GM19193 (cell line): ENCODE results near the gene KIF26B.

ENCODE experiments used
- POLR2A ChIP-seq: IDR thresholded peaks from 4 replicates; pipeline ENCODE4 v1.6.1; 2011; ENCODE audit not compliant: insufficient read depth, insufficient read length; ENCODE audit errors: extremely low read depth

The KIF26B gene

DNA sequence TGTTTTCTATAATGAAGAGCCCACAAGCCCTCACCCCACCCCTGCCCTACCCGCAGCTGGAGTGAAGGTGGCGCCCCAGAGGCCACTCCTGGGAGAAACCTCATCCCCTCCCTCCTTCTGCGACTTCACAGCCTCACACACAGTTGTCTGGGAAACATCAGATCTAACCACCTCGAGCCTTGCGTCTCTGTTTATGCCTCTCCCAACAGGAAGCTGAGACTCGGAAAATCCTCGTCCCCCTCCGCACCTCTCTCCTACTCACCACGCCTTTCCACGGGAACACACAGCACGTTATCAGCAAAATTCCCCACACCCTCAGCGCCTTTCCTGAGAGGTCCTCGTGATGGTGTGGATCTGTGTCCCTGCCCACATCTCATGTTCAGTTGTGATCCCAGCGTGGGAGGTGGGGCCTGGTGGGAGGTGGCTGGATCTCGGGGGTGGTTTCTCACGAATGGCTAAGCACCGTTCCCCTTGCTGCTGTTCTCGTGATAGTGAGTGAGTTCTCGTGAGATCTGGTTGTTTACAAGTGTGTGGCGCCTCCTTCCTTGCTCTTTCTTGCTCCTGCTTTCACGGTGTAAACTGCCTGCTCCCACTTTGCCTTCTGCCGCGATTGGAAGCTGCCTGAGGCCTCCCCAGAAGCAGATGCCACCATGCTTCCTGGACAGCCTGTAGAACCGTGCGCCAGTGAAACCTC lies 190.6 kb downstream of the KIF26B start:
- no peak for TF ChIP-seq POLR2A

DNA sequence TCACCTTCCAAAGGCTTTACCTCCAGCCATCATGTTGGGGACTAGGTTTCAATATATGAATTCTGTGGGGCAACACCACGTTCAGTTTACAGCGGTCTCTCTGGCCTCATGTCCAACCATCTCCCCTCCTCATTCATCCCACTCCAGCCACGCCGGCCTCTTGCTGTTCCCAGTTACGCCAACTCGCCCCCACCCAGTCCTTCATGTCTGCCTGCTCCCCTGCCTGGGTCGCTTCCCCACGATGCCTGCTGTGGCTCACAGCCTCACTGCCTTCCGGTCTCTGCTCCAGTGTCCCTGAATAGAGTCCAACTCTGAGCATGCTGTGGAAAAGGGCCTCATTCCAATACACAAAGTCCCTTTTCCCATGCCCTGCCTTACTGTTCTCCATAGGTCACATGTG lies 193.8 kb downstream of the KIF26B start:
- no peak for TF ChIP-seq POLR2A

DNA sequence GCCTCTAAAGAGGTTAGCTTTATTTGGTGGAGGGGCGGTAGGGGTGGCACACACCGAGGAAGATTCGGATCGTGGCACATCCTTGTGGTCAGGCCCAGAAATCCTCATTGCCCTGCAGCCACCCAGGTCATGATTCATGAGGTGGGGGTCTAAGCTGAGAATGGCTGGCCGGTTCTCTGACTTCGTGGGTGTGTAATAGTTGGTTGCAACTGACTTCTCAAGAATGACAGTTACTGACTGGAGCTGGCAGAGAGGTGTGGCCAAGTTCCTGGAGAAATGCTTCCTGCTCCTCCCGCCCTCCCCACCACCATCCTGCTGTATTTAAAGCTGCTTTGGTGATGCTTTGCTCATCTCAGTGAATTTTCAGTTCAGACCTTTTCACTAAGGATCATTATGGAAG lies 198.6 kb downstream of the KIF26B start:
- no peak for TF ChIP-seq POLR2A

DNA sequence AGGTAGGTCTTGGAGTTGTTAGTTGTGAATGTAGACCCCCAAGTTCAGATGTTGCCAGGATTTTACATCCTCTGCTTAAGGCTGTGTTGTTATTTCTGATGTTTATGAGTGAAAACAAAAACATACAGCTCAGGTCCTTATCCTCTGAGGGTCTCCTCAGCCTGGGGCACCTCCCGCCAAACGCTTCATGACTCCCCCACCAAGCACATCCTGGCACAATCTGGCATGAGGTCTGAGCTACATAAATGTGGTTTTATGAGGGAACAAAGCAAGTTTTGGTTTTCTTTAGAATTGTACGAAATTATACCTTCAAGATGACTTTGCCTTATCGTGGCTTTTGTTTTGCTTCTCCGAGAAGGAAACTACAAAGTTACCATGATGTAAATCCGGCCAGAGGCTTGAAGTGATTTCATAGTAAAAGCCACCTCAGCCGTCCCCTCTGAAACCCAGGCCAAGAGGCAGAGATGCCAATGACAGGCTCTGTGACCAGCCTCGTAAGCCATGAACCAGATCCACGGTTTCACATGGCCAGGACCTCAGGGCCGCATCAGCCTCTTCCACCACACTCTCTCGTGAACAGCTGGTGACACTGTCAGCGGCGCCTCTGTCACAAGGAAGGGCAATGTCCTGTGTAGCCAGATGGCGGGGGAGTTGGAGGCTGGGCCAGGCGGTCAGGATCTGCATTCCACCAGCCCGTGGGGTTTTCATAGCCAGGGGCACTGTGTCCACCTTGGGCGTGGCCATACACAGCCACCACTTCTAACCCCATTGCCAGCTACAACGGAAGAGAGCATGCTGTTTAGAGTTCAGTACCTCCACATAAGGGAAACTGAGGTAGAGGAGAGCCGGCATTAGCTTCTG lies 199.4 kb downstream of the KIF26B start:
- TF ChIP-seq POLR2A = no peak

DNA sequence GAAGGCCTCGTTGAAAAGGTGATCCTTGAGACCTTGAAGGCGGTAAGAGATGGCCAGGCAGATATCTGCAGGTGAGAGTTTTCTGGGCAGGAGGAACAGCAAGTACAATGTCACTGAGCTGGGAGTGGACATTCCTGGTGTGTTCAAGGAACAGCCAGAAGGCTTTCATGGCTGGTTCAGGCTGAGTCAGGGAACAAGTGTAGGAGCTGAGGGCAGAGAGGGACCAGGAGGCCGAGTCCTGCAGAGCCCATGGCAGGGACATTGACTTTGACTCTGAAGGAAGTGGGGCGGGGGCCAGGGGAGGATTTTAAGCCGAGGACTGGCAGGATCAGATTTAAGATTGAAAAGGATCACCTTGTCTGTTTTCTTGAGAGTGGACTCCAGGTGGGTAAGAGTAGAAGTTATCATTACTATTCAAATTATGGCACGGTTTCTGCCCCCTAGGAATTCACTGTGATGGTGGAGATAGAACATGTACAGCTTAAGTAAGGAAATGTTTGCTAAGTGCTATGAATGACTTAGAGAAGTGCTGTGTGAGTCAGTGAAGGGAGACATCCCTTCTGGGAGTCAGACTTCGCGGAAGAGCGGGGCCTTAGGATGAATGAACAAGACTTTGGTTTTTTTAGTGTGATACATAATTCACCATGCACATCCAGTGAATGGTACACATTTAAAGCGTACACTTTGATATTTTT lies 202.3 kb downstream of the KIF26B start:
- TF ChIP-seq POLR2A = no peak

DNA sequence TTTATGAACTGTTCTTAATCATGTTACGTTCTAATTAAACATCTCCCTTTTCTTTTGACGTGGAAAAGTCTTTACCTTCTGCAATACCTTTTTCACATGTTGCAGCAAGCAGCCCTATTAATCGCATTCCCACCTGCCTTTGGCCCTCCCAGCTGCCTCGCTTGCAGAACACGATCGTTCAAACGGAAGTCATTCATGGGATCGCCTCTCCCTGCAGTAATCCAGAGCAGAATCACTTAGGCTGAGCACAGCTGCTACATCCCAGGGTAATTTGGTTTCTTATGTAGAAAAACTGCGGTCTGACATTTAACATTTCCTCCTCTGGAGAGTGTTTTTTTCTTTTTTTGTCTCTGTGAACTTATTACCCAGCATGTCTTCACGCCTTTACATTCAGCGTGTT lies 206.3 kb downstream of the KIF26B start:
- TF ChIP-seq POLR2A = no peak

DNA sequence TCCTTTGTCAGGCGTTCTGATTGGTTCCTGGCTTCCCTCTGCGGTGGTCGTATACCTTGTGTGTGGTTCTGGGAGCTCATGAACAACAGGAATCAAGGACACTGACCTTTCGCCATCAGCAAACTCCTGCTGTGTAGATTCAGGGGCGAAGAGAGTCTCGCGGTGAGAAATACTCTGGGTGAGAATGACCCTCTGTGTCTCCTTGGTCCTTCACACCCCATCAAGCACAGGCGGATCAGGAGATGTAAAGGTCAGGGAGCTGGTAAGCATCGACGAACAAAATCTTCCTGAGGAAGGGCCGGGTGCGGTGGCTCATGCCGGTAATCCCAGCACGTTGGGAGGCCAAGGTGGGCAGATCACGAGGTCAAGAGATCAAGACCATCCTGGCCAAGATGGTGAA lies 207.2 kb downstream of the KIF26B start:
- TF ChIP-seq POLR2A = no peak

DNA sequence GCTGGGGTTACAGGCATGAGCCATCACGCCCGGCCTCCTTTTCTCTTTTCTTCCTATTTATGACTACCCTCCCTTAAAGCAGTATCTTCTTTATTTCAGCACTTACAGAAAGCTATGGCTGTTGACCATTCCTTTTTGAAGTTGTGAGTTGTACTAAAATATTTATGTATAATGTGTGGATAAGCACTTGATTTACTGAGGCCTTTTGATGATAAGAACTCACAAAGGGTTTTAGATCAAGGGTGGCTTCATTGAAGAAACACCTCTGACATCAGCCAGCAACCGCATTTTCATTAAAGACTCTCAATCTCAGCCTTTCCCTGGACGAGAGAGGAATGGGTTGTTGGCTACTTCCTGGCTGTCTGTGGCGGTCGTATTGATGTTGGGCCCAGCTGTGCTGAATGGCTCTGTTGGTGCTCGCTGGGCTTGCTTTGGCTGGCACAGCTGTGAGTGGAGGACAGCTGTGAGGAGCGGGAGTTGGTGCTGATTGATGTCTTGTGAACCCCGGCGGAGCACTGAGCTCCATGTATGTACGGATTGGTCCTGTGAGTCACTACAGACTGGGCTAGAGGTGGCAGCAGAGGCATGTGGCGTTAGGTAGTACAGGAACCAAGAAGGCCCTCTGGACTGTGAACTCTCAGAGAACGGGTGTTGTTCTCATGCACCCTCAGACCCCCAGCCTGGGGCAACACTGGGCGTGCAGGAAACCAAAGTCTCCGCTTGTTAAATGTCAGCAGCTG lies 208.8 kb downstream of the KIF26B start:
- TF ChIP-seq POLR2A = no peak

DNA sequence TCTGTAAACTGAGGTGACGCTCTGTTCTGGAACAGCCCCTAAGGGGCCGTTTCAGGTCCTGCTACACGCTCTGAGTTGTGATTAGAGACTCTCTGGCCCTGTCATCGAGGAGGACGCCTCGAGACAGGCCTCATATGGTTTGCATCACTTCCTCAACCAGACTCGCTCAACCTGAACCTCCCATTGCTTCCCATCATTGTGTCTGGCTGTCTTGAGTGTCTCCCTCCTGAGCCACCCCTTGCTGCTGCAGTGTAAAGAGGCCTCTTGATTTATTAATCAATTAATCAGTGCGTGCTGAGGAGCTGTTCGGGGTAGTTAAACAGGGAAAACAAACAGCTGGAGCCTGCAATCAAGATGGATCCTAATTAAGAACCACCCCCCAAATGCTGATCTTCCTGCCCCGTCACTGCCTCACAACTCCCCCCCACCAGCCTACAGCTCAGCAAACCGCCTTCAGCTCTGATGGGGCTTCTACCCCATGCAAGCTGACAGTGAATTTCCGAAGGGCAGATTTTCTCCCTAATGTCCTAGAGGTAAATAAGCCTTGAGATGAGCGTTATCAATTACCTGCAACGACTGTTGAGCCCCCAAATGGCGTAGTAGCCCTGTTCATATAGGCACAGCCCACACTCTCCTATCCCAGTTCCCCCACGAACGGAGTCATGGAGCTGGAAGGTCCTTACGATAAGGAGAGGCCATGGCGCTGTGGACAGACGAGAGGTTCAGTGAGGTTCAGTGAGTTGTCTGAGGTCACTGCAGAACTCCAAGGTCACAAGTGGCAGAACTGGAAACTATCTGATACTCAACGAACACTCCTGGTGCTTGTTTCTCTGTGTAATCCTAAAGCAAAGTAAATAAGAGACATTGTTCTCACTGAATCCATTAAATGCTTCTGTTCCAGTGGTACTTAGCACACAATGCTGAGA lies 210.6 kb downstream of the KIF26B start:
- TF ChIP-seq POLR2A = no peak

DNA sequence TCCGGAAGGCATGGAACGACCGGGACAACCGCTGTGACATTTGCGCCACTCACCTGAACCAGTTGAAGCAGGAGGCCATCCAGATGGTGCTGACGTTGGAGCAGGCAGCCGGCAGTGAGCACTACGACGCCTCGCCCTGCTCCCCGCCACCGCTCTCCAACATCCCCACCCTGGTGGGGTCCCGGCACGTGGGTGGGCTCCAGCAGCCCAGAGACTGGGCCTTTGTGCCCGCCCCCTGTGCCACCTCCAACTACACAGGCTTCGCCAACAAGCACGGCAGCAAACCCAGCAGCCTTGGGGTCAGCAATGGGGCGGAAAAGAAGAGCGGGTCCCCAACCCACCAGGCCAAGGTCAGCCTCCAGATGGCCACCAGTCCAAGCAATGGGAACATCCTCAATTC lies 212.1 kb downstream of the KIF26B start:
- TF ChIP-seq POLR2A = no peak

DNA sequence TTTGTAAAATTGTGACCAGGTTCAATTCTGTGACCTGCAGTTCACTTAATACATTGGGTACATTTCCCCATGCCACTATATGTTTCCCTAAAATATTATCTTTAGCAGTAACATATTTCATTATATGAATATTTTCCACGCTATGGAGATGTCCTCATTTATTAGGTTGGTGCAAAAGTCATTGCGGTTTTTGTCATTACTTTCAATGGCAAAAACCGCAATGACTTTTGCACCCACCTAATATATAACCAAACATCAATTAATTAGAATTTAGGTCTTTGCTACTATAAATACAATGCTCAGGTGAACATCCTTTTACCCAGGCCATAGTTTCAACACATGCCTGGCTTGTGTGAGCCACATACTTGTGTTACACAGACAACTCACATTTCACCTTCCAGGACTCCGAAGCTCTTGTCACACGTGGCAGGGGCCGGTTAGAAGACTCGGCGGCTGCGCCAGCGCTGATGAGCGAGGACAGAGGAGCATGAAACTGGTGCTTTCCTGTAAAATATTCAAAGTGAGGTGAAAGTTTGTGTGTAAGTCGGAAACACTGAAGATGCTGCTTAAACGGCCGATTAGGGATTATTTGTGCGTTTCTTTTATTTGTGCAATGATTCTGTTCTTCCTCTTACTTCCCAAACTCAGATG lies 215.5 kb downstream of the KIF26B start:
- no peak for TF ChIP-seq POLR2A

DNA sequence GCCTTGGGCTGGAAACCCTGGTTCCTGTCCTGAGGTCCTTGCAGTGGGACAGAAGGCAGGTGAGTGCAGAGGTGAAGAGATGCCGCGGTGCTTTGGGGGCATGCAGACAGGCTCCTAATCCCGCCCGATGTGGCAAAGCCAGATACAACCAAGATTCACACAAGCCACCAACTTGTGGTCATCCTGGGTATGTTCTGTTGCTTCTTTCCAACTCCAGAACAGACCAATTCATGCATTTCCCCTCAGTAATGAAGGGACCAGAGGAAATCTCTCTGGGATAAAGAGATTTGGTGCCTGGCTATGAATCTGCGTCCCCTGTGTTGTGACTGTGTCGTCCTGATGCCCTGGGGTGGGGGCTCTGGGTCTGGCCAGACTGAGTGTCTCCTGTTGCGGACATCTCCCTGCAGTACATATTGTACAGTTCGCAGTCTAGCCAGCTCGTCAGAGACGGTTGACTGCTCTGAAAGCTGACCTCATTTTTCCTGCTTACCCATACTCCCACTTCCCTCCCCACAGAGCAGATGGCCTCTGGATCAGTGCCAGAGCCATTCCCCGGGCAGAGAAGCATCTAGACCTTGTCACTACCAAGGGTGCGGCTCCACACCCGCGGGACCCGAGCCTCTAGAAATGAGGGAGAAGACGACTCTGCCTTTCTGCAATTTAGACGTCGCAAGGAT lies 216.3 kb downstream of the KIF26B start:
- TF ChIP-seq POLR2A = no peak

DNA sequence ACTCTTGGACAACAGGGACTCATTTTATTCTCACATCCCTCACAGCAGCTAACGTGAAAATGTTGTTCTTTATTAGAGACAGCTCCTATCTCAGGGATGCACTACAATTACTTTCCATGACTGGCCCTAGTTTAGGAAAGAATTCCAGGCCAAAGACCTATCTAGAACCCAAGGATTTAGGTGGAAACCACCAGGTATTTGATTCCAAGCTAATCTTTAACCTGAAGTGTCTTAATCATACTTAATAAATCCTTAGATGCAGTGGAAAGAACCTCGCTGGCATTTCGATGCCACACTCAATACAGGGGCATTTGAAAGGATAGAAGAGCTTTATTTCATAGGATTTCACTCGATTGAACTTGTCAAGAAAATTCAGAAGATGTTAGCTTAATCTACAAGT lies 218.3 kb downstream of the KIF26B start:
- TF ChIP-seq POLR2A = no peak
